Loucy (cell line): ENCODE data around the gene APLNR.

Source experiments
- CTCF ChIP-seq: fragments of 200-600 bp; sonication (generic); conservative IDR thresholded peaks from 2 replicates; pipeline ENCODE4 v1.5.1; 2014; ENCODE audit warnings: mild to moderate bottlenecking, antibody characterized with exemption, low read length
- EZH2phosphoT487 ChIP-seq: fragments of 200-600 bp; IDR thresholded peaks from 2 replicates; pipeline ENCODE4 v1.6.1; 2018; ENCODE audit warnings: antibody characterized with exemption, mild to moderate bottlenecking, moderate library complexity, borderline replicate concordance

GRCh38 chr11:57203359-57203758 lies 33.7 kb downstream of the APLNR start:
- TF ChIP-seq CTCF = no peak
- TF ChIP-seq EZH2phosphoT487 = no peak
